Femur (tissue), 1 donor: ENCODE data around the gene ZNF839.

Experiments
- DNase-seq: peaks from one replicate; pipeline ENCODE4 v3.0.0-alpha.2; 2017

Gene ZNF839

DNA sequence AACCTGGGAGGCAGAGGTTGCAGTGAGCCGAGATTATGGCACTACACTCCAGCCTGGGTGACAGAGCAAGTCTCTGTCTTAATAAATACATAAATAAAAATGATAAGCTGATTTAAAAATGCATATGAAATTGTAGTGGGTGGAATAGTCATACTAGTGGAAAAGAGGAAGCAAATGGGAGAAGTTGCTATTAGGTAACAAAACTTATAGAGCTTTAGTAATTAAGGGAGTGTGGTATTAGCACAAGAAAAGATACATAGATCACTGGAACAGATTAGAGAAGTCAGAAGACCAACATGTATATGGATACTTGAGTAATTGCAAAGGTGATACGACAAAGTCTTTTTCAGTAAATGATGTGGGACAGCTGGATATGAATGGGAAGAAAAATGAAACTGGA, 69.7 kb downstream of the ZNF839 start:
- DNase-seq = no peak

DNA sequence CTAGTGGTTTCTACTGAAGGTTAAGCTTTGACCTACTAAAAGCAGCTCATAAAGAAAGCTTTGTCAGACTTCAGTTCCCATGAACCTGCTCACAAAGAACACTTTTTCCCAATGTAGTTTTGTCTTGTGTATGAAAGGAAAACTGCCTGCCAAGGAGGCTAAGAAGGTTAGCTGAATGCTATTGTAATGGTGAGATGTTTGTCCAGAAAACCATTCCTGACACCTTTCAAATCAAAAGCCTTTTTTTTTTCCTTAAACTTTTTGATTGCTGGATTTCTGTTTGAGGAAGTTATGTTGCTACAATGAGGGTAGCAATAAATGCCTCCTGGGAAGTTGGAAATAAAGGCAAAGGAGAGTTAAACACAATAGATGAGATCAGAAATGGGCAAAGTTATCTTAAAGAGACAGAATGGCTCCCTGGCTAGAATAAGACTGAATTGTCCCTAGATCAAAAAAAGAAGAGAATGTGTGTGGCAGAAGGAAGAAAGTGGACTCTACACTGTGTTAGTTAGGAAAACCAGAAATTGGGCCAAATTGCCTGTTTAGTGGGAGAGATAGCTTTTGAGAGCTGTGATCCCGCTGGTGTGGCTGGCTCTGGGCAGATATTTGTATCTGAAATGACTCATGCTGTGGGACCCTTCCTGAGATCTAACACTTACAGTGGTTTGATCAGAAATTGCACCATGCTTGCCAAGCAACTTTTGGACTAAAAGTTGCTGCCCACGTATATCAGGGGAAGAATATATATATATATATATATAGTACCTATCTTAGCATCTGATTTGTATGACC, 70.7 kb downstream of the ZNF839 start:
- DNase-seq = no peak
